ENCODE results near the gene SHB.

SHB gene

DNA sequence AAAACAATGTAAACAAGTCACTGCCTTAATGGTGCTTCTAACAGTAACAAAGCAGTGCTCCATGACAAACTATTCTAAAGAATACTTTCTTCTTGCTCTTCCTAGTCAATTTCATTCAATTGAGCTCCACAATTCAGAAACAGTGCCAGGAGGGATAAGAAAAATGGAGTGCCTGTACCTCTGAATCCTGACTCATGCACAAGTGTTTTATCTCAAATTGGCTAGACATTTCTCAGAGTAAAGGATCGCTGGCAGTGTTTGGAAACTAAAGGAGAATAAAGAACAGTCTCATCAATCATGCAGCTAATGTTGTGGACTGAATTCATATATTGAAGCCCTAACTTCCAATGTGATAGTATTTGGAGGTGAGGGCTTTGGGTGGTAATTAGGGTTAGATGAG is 192.7 kb downstream of the SHB start:
- DNase-seq = no peak

DNA sequence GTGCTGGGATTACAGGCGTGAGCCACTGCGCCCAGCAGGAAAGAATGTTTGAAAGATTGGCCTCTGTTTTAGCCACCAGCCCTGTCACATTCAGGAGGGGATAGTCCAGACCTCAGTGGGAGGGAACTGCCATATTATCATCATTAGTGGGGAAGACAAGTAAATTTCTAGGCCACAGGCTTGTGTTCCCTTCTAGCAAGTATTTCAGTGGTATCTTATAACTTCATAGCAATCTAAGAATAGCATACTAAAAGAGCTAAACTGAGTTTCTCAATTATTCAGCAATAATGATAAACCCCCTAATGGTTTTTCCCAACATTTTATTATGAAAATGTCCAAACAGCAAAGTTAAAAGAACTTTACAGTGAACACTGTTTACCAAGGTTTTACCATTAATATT is 195.1 kb downstream of the SHB start:
- no peak for DNase-seq

DNA sequence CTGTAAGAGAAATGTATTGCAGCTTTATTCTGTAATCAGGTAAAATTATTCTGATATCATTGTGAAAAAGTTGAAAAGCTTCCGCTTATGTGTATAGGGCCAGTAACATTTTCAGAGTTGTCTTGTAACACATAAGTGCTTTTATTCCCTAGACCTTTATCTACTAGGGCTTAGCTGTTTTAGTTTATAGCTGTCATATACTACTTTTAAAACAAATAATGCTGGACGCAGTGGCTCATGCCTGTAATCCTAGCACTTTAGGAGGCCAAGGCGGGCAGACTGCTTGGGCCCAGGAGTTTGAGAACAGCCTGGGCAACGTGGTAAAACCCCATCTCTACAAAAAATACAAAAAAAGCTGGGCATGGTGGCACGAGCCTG is 198.2 kb downstream of the SHB start:
- DNase-seq = no peak

DNA sequence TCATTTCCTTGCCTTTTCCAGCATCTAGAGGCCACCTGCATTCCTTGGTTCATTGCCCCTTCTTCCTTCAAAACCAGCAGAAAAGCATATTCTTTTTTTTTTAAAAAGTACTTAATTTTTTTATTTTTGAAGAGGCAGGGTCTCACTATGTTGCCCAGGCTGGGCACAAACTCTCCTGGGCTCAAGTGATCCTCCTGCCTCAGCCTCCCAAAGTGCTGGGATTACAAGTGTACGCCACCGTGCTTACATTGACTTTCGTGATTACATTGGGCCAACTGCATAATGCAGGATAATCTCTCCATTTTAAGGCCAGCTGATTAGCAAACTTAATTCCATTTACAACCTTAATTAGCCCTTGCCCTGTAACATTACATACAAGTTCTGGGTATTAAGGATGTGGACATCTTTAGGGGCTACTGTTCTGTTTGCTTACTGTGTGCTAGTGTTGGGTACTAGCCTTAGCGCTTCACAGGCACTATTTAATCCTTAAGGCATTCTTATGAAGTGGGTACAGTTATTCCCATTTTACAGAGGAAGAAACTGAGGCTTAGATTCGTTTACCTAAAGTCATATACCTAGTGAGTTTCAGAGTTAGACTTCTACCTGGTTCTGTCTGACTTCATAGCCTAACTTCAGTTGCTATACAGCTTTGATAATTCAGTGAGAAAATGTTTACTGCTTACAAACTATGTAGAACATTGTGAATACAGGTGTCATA is 198.8 kb downstream of the SHB start:
- no peak for DNase-seq

Measured in activated CD4-positive, CD25-positive, alpha-beta regulatory T cell treated with anti-CD3 and anti-CD28 coated beads, Interleukin-2, amount 50 U/mL, for 72 hours (primary cell).